22Rv1 (cell line): ENCODE results near the gene UBAC1.
"Not testable (repeated sequence)": the region's sequence is repeated elsewhere in the genome, so short reads cannot be mapped to it uniquely, and the experiment has no call there.

Source experiments
- H3K27ac ChIP-seq: fragments of 450-650 bp; 2 replicates; pipeline ENCODE4 v1.5.1; 2017
- CTCF ChIP-seq: fragments of 450-650 bp; IDR thresholded peaks from 2 replicates; pipeline ENCODE4 v1.5.1; 2017; ENCODE audit warnings: mild to moderate bottlenecking
- ZFX ChIP-seq: fragments of 450-650 bp; IDR thresholded peaks from 2 replicates; pipeline ENCODE4 v1.6.1; 2017; ENCODE audit warnings: antibody characterized with exemption, borderline replicate concordance

UBAC1 gene

GRCh38 chr9:135969064-135969683 is 8.0 kb upstream of the UBAC1 start:
- no peak overlapping the region for H3K27ac ChIP-seq
- TF ChIP-seq ZFX (no peak), CTCF (no peak)

DNA sequence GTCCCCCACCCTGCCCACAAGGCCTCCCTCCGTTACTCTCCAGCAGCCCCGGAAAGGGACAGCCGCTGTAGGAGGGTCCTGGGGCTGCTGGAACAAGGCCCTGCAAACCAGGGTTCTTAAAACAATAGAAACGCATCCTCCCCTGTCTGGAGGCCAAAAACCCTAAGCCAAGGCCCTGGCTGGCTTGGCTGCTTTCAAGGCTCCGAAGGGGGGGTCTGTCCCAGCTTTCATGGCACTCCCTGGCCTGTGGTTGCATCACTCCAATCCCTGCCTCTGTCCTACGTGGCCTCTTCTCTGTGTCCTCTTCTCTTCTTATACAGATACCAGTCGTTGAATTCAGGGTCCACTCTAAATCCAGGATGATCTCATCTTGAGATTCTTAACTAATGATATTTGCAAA is 7.4 kb upstream of the UBAC1 start:
- no peak for TF ChIP-seq ZFX
- TF ChIP-seq CTCF, result no peak
- H3K27ac ChIP-seq, result no peak overlapping the region

GRCh38 chr9:135968083-135968476 is 6.9 kb upstream of the UBAC1 start:
- no peak overlapping the region for H3K27ac ChIP-seq
- no peak for TF ChIP-seq ZFX
- no peak for TF ChIP-seq CTCF

GRCh38 chr9:135966916-135967260 is 5.7 kb upstream of the UBAC1 start:
- H3K27ac ChIP-seq, result not testable (repeated sequence)

GRCh38 chr9:135965124-135965756 is 4.1 kb upstream of the UBAC1 start:
- TF ChIP-seq ZFX, result no peak
- no peak for TF ChIP-seq CTCF
- H3K27ac ChIP-seq, result no peak overlapping the region

- TF ChIP-seq CTCF (no peak), ZFX (no peak)
- no peak overlapping the region for H3K27ac ChIP-seq
Observed at GRCh38 chr9:135963938-135964337, 2.8 kb upstream of the UBAC1 start.

DNA sequence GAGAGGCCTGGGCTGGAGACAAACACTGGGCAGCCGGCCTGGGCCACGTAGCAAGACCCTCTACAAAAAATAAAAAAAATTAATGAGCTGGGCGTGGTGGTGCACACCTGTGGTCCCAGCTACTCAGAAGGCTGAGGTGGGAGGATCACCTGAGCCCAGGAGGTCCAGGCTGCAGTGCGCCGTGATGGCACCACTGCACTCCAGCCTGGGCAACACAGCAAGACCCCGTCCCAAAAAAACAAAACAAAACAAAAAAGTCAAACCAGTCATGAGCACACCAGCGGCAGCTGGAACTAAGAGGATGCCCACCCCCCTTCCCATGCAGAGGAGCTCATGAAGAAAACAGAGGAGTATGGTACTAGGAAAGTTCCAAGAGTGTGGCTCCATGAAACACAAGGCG is 2.2 kb upstream of the UBAC1 start:
- no peak overlapping the region for H3K27ac ChIP-seq
- TF ChIP-seq CTCF, result no peak
- TF ChIP-seq ZFX, result no peak
